ENCODE measurements around the gene KCNV2.

KCNV2 gene

DNA sequence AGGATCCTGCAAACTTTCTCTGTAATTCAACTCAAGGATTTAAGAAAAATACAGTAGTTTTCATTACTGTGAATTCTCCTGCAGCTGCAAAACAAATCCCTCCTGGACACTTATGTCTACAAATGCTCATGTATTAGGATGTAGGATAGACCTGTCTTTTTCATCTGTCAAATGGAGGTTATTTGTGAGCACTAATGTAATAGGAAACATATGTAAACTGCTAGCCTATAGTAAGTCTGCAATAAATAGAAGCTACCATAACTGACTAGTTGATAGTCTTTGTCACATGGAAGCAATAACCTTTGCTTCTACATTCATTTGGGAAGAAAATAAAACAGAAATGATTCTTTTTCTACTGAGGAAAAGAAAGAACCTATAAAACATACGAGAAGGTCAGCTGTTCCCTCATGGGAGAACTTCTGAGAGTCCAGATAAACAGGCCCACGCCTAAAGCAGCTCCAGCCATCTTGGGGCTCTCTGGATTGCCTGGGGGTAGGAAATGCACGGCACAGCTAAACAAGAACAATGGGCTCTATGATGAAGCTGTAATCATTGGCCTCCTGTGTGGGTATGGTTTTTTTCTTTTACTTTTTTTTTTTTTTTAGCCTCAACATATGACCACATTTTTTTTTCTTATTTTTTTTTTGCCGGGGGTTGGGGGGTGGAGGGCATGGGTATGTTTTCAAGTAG, 6.2 kb downstream of the KCNV2 start:
- H3K36me3 ChIP-seq (ENCODE audit: control insufficient read depth, insufficient read depth, low read length), result peaks cover 5% of the 10 kb centered on the region
- H3K9me3 ChIP-seq (ENCODE audit: control insufficient read depth, insufficient read depth, low read length), result no peaks in the 10 kb centered on the region
- no peak overlapping the region for H3K4me3 ChIP-seq (ENCODE audit: low read depth, low read length)
- H3K4me1 ChIP-seq (ENCODE audit: control insufficient read depth, insufficient read depth, low read length), result peaks cover 4% of the 10 kb centered on the region
- H3K27me3 ChIP-seq (ENCODE audit: control insufficient read depth, insufficient read depth, low read length), result no peaks in the 10 kb centered on the region
- H3K9ac ChIP-seq (ENCODE audit: low read depth, low read length), result no peak overlapping the region

- Histone ChIP-seq H3K9me3 (ENCODE audit: control insufficient read depth, insufficient read depth, low read length) (no peaks in the 10 kb centered on the region), H3K4me1 (ENCODE audit: control insufficient read depth, insufficient read depth, low read length) (peaks cover 4% of the 10 kb centered on the region), H3K27me3 (ENCODE audit: control insufficient read depth, insufficient read depth, low read length) (no peaks in the 10 kb centered on the region), H3K9ac (ENCODE audit: low read depth, low read length) (no peak overlapping the region), H3K36me3 (ENCODE audit: control insufficient read depth, insufficient read depth, low read length) (no peaks in the 10 kb centered on the region), H3K4me3 (ENCODE audit: low read depth, low read length) (no peak overlapping the region)
These were observed 7.8 kb downstream of the KCNV2 start for GRCh38 chr9:2725126-2725525.

GRCh38 chr9:2725898-2726649, 8.8 kb downstream of the KCNV2 start:
- Histone ChIP-seq H3K27me3 (ENCODE audit: control insufficient read depth, insufficient read depth, low read length) (no peaks in the 10 kb centered on the region), H3K36me3 (ENCODE audit: control insufficient read depth, insufficient read depth, low read length) (no peaks in the 10 kb centered on the region), H3K4me3 (ENCODE audit: low read depth, low read length) (no peak overlapping the region), H3K4me1 (ENCODE audit: control insufficient read depth, insufficient read depth, low read length) (peaks cover 4% of the 10 kb centered on the region), H3K9ac (ENCODE audit: low read depth, low read length) (no peak overlapping the region), H3K9me3 (ENCODE audit: control insufficient read depth, insufficient read depth, low read length) (no peaks in the 10 kb centered on the region)

GRCh38 chr9:2726650-2727340, 9.5 kb downstream of the KCNV2 start:
- Histone ChIP-seq H3K4me3 (ENCODE audit: low read depth, low read length) (no peak overlapping the region), H3K9ac (ENCODE audit: low read depth, low read length) (no peak overlapping the region), H3K27me3 (ENCODE audit: control insufficient read depth, insufficient read depth, low read length) (no peaks in the 10 kb centered on the region), H3K9me3 (ENCODE audit: control insufficient read depth, insufficient read depth, low read length) (no peaks in the 10 kb centered on the region), H3K36me3 (ENCODE audit: control insufficient read depth, insufficient read depth, low read length) (no peaks in the 10 kb centered on the region), H3K4me1 (ENCODE audit: control insufficient read depth, insufficient read depth, low read length) (peaks cover 4% of the 10 kb centered on the region)

DNA sequence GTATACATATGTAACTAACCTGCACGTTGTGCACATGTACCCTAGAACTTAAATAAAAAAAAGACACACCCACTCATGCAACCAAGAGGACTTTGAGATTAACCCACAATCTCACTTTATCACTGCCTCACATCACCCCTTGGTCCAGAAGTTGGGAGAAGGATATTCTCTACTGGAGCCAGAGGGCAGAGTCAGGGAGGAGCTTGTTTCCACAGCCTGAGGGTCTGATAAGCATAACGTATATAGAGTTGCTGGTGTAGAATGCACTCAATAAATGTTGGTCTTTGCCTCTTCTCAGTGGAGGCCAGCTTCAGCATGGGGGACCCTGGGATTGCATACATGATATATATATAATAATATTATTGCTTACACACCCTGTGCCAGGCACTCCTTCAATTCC, 10.1 kb downstream of the KCNV2 start:
- no peaks in the 10 kb centered on the region for H3K9me3 ChIP-seq (ENCODE audit: control insufficient read depth, insufficient read depth, low read length)
- H3K27me3 ChIP-seq (ENCODE audit: control insufficient read depth, insufficient read depth, low read length), result no peaks in the 10 kb centered on the region
- no peak overlapping the region for H3K9ac ChIP-seq (ENCODE audit: low read depth, low read length)
- no peak overlapping the region for H3K4me3 ChIP-seq (ENCODE audit: low read depth, low read length)
- H3K36me3 ChIP-seq (ENCODE audit: control insufficient read depth, insufficient read depth, low read length), result no peaks in the 10 kb centered on the region
- H3K4me1 ChIP-seq (ENCODE audit: control insufficient read depth, insufficient read depth, low read length), result peaks cover 4% of the 10 kb centered on the region

DNA sequence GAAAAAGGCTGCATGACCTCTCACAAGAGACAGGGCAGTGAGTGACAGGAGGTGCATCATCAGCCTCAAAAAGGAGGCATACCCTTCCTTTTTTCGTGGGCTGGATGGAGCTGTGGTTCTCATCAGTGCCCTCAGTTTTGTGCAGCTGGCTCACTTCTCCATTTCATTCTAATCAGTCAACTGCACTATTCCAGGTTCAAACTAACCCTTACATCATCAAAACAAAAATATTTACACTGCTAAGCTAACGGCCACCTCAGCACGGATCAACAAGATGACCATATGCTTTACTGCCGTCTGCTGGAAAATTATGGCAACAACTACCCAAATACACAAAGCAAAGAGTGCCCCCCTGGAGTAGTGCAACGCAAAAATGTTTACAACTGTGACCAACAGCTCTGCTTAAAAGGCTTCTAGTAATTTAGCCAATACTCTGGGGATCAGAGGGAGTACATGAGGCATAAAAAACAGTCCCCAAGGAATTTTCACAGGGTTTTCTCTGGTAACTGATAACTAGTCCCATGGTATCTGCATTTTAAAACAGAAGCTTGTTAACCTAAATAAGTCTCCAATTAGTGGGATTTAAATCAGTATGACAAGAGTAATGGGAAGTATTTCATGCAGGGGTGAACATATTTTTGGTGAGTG, 10.8 kb downstream of the KCNV2 start:
- H3K4me3 ChIP-seq (ENCODE audit: low read depth, low read length), result no peak overlapping the region
- H3K9me3 ChIP-seq (ENCODE audit: control insufficient read depth, insufficient read depth, low read length), result no peaks in the 10 kb centered on the region
- H3K4me1 ChIP-seq (ENCODE audit: control insufficient read depth, insufficient read depth, low read length), result peaks cover 4% of the 10 kb centered on the region
- H3K36me3 ChIP-seq (ENCODE audit: control insufficient read depth, insufficient read depth, low read length), result no peaks in the 10 kb centered on the region
- no peaks in the 10 kb centered on the region for H3K27me3 ChIP-seq (ENCODE audit: control insufficient read depth, insufficient read depth, low read length)
- H3K9ac ChIP-seq (ENCODE audit: low read depth, low read length), result no peak overlapping the region

DNA sequence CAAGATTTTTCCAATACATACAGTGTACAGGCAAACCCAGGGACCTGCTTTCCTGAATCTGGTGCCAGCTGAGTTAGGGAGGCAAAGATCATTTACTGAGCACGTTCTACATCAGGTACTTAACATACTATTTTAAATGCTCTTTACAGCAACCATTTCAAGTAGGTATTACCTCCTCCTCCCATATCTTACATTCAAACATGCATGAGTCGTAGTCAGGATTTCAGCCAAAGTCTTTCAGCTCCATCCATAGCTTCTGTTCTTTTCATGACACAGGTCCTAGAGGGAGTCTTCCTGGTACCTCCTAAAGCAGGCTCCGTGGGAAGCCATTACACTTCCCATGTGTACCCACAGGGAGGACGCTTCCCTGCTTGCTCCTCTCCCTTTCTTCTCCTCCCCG, 11.7 kb downstream of the KCNV2 start:
- H3K9me3 ChIP-seq (ENCODE audit: control insufficient read depth, insufficient read depth, low read length), result no peaks in the 10 kb centered on the region
- no peak overlapping the region for H3K4me3 ChIP-seq (ENCODE audit: low read depth, low read length)
- H3K4me1 ChIP-seq (ENCODE audit: control insufficient read depth, insufficient read depth, low read length), result peaks cover 4% of the 10 kb centered on the region
- H3K27me3 ChIP-seq (ENCODE audit: control insufficient read depth, insufficient read depth, low read length), result no peaks in the 10 kb centered on the region
- H3K9ac ChIP-seq (ENCODE audit: low read depth, low read length), result no peak overlapping the region
- no peaks in the 10 kb centered on the region for H3K36me3 ChIP-seq (ENCODE audit: control insufficient read depth, insufficient read depth, low read length)

- Histone ChIP-seq H3K9me3 (ENCODE audit: control insufficient read depth, insufficient read depth, low read length) (no peaks in the 10 kb centered on the region), H3K9ac (ENCODE audit: low read depth, low read length) (no peak overlapping the region), H3K36me3 (ENCODE audit: control insufficient read depth, insufficient read depth, low read length) (no peaks in the 10 kb centered on the region), H3K27me3 (ENCODE audit: control insufficient read depth, insufficient read depth, low read length) (no peaks in the 10 kb centered on the region), H3K4me1 (ENCODE audit: control insufficient read depth, insufficient read depth, low read length) (peaks cover 4% of the 10 kb centered on the region), H3K4me3 (ENCODE audit: low read depth, low read length) (no peak overlapping the region)
These were observed 12.4 kb downstream of the KCNV2 start for GRCh38 chr9:2729721-2730120.

- no peak overlapping the region for H3K4me3 ChIP-seq (ENCODE audit: low read depth, low read length)
- H3K9me3 ChIP-seq (ENCODE audit: control insufficient read depth, insufficient read depth, low read length), result no peaks in the 10 kb centered on the region
- H3K27me3 ChIP-seq (ENCODE audit: control insufficient read depth, insufficient read depth, low read length), result no peaks in the 10 kb centered on the region
- peaks cover 4% of the 10 kb centered on the region for H3K4me1 ChIP-seq (ENCODE audit: control insufficient read depth, insufficient read depth, low read length)
- H3K9ac ChIP-seq (ENCODE audit: low read depth, low read length), result no peak overlapping the region
- no peaks in the 10 kb centered on the region for H3K36me3 ChIP-seq (ENCODE audit: control insufficient read depth, insufficient read depth, low read length)
These were observed 13.7 kb downstream of the KCNV2 start for GRCh38 chr9:2730971-2731370.

GRCh38 chr9:2732492-2732891, 15.2 kb downstream of the KCNV2 start:
- Histone ChIP-seq H3K4me1 (ENCODE audit: control insufficient read depth, insufficient read depth, low read length) (peaks cover 4% of the 10 kb centered on the region), H3K36me3 (ENCODE audit: control insufficient read depth, insufficient read depth, low read length) (no peaks in the 10 kb centered on the region), H3K9ac (ENCODE audit: low read depth, low read length) (no peak overlapping the region), H3K9me3 (ENCODE audit: control insufficient read depth, insufficient read depth, low read length) (no peaks in the 10 kb centered on the region), H3K4me3 (ENCODE audit: low read depth, low read length) (no peak overlapping the region), H3K27me3 (ENCODE audit: control insufficient read depth, insufficient read depth, low read length) (no peaks in the 10 kb centered on the region)

GRCh38 chr9:2740616-2741015, 23.3 kb downstream of the KCNV2 start:
- no peaks in the 10 kb centered on the region for H3K27me3 ChIP-seq (ENCODE audit: control insufficient read depth, insufficient read depth, low read length)
- peaks cover 2% of the 10 kb centered on the region for H3K4me1 ChIP-seq (ENCODE audit: control insufficient read depth, insufficient read depth, low read length)
- no peaks in the 10 kb centered on the region for H3K36me3 ChIP-seq (ENCODE audit: control insufficient read depth, insufficient read depth, low read length)
- no peaks in the 10 kb centered on the region for H3K9me3 ChIP-seq (ENCODE audit: control insufficient read depth, insufficient read depth, low read length)
- H3K9ac ChIP-seq (ENCODE audit: low read depth, low read length), result no peak overlapping the region
- no peak overlapping the region for H3K4me3 ChIP-seq (ENCODE audit: low read depth, low read length)
